Measurements from ENCODE around the gene CACNB4.

CACNB4 gene

DNA sequence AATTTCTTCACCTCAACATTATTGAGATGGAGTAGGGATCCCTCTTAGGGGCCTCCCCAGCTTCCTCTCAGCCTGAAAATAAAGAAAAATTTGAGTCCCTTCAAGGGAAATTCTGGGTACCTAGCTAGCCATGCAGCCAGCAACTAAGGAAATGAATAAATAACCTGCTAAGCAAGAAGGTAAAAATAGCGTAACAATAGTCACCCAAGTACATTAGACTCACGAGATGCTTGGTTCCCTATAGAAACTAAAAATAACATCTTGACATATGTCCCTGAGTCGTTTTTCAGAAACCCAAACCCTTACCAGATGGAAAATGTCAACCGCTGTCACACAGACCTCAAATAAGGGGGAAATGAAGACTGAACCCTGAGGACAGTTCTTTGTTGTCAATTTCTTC lies 51.9 kb downstream of the CACNB4 start:
- CTCF ChIA-PET: interaction anchor here (0.6 kb wide), 1 partner anchor 116 kb away, joined by 9 read pairs; no protein-coding TSS in a partner anchor

DNA sequence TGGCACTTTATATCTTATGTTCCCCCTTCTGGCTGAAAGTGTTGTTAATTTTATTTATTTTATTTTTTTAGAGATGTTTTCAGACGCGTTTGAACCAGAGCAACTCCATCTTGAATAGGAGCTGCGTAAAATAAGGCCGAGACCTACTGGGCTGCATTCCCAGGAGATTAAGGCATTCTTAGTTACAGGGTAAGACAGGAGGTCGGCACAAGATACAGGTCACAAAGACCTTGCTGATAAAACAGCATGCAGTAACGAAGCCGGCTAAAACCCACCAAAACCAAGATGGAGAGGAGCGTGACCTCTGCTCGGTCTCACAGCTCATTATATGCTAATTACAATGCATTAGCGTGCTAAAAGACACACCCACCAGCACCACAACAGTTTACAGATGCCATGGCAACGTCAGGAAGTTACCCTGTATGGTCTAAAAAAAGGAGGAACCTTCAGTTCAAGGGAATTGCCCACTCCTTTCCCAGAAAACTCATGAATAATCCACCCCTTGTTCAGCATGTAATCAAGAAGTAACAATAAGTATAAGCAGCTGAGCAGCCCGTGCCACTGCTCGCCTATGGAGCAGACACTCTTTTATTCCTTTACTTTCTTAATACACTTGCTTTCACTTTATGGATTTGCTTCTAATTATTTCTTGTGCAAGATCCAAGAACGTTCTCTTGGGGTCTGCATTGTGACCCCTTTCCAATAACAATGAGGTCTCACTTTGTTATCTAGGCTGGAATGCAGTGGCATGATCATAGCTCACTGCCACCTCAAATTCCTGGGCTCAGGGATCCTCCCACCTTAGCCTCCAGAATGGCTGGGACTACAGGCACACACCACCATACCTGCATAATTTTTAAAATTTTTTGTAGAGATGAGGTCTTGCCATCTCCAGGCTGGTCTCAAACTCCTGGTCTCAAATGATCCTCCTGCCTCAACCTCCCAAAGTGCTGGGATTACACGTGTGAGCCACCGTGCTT lies 55.9 kb downstream of the CACNB4 start:
- DNase-seq (ENCODE audit: extremely low spot score): no peak
- POLR2A ChIA-PET: no interaction called here
- CTCF ChIA-PET: no interaction called here
- TF ChIP-seq FOXM1 (IDR thresholded peaks at IDR 0.05; ENCODE audit: borderline replicate concordance) (no peak), CTBP1 (IDR thresholded peaks at IDR 0.05; ENCODE audit: borderline replicate concordance) (no peak), FOXK2 (IDR thresholded peaks at IDR 0.05) (no peak), L3MBTL2 (conservative IDR thresholded peaks at IDR 0.05) (no peak), BHLHE40 (IDR thresholded peaks at IDR 0.05; ENCODE audit: borderline replicate concordance) (no peak), HDGF (IDR thresholded peaks at IDR 0.05; ENCODE audit: borderline replicate concordance) (no peak), FOXA1 (IDR thresholded peaks at IDR 0.05) (no peak)

More for the DNA sequence above, 51.9 kb downstream of the CACNB4 start:
- TF ChIP-seq SP1 (IDR thresholded peaks at IDR 0.05): no peak
- POLR2A ChIA-PET: no interaction called here
- DNase-seq (ENCODE audit: extremely low spot score): no peak

DNA sequence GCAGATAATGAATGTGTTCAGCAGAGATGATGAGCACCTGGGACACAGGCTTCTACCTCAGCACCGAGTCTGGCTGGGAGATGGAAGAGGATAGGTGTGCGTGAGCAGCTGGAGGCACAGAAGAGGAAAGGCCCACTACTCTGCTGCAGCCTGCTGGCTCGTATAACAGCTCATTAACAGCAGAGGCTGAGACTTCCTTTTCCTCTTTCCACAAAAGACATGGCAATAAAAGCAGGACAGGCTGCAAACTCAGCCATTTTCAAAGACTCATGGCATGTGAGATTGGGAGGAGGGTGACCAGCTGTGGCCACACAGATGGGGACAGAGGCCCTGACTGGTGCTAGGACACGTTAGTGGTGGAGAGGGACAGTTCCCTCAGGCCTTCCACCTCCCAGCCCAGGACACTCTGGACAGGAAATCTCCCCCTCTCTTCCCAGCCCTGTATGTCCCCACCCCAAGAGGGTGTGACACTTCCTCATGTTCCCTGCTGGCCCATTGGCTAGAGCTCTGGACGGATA lies 60.3 kb downstream of the CACNB4 start:
- no peak for TF ChIP-seq HDGF (IDR thresholded peaks at IDR 0.05; ENCODE audit: borderline replicate concordance)
- no peak for TF ChIP-seq CTBP1 (IDR thresholded peaks at IDR 0.05; ENCODE audit: borderline replicate concordance)
- TF ChIP-seq NFRKB (IDR thresholded peaks at IDR 0.05): no peak
- no peak for TF ChIP-seq LEF1 (IDR thresholded peaks at IDR 0.05; ENCODE audit: borderline replicate concordance)
- no peak for TF ChIP-seq ELF4 (IDR thresholded peaks at IDR 0.05)
- no peak for TF ChIP-seq FOXM1 (IDR thresholded peaks at IDR 0.05; ENCODE audit: borderline replicate concordance)
- no peak for TF ChIP-seq TARDBP (IDR thresholded peaks at IDR 0.05)
- no peak for TF ChIP-seq L3MBTL2 (conservative IDR thresholded peaks at IDR 0.05)
- TF ChIP-seq ZNF384 (IDR thresholded peaks at IDR 0.05): no peak
- no peak for TF ChIP-seq SP1 (IDR thresholded peaks at IDR 0.05)
- no peak for TF ChIP-seq ARNT (IDR thresholded peaks at IDR 0.05)
- no peak for TF ChIP-seq FOXK2 (IDR thresholded peaks at IDR 0.05)
- ChIA-PET CTCF (interaction anchor here (1.2 to 3.5 kb wide), 3 partner anchors 10 to 133 kb away, joined by 5 to 21 read pairs (median 6); no protein-coding TSS in a partner anchor), POLR2A (interaction anchor here (1.2 kb wide), 1 partner anchor 137 kb away, joined by 5 read pairs; the partner anchor contains the start of gene STAM2)
- DNase-seq (ENCODE audit: extremely low spot score): no peak

DNA sequence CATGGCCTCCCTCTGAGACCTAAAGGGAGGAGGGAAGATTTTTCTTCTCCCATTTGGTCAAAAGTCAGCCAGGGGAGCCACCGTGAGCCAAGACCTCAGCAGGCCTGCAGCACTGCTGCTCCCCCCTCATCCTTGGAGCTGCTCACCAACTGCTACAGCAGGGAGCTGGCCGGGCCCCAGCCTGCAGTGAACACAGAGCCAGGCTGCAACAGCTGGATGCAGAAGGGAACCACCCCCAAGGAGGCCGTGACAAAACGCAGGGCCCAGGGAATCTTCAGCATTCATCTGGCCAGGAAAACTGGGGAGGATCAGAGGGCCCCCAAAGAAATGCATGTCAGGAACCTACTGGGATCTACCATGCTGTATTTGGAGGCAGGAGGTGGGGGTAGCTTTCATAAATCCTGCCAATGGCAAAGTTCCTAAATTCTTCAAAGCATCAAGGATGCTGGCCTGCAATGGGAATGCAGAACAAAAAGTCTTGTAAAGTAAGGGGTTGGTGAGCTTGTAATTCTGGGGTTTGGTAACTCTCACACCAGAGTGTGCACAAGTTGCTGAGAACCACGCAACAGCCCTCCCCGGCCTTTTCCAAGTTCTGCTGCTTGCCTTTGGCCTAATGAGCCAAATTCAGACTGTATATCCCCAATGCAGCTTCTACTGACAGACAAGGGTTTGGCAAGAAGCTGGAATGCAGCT lies 61.0 kb downstream of the CACNB4 start:
- ChIA-PET CTCF (interaction anchor here (1.2 to 3.5 kb wide), 3 partner anchors 10 to 134 kb away, joined by 6 to 21 read pairs (median 9); no protein-coding TSS in a partner anchor), POLR2A (interaction anchor here (1.2 kb wide), 1 partner anchor 138 kb away, joined by 5 read pairs; the partner anchor contains the start of gene STAM2)
- no peak for DNase-seq (ENCODE audit: extremely low spot score)
- TF ChIP-seq, protein P1, sequence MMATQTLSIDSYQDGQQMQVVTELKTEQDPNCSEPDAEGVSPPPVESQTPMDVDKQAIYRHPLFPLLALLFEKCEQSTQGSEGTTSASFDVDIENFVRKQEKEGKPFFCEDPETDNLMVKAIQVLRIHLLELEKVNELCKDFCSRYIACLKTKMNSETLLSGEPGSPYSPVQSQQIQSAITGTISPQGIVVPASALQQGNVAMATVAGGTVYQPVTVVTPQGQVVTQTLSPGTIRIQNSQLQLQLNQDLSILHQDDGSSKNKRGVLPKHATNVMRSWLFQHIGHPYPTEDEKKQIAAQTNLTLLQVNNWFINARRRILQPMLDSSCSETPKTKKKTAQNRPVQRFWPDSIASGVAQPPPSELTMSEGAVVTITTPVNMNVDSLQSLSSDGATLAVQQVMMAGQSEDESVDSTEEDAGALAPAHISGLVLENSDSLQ (IDR thresholded peaks at IDR 0.05): no peak
- TF ChIP-seq LEF1 (IDR thresholded peaks at IDR 0.05; ENCODE audit: borderline replicate concordance) (no peak), NFRKB (IDR thresholded peaks at IDR 0.05) (no peak), L3MBTL2 (conservative IDR thresholded peaks at IDR 0.05) (no peak), FOXM1 (IDR thresholded peaks at IDR 0.05; ENCODE audit: borderline replicate concordance) (no peak), FOXK2 (IDR thresholded peaks at IDR 0.05) (no peak), ELF4 (IDR thresholded peaks at IDR 0.05) (no peak), HDGF (IDR thresholded peaks at IDR 0.05; ENCODE audit: borderline replicate concordance) (no peak), SUZ12 (IDR thresholded peaks at IDR 0.05) (no peak)

DNA sequence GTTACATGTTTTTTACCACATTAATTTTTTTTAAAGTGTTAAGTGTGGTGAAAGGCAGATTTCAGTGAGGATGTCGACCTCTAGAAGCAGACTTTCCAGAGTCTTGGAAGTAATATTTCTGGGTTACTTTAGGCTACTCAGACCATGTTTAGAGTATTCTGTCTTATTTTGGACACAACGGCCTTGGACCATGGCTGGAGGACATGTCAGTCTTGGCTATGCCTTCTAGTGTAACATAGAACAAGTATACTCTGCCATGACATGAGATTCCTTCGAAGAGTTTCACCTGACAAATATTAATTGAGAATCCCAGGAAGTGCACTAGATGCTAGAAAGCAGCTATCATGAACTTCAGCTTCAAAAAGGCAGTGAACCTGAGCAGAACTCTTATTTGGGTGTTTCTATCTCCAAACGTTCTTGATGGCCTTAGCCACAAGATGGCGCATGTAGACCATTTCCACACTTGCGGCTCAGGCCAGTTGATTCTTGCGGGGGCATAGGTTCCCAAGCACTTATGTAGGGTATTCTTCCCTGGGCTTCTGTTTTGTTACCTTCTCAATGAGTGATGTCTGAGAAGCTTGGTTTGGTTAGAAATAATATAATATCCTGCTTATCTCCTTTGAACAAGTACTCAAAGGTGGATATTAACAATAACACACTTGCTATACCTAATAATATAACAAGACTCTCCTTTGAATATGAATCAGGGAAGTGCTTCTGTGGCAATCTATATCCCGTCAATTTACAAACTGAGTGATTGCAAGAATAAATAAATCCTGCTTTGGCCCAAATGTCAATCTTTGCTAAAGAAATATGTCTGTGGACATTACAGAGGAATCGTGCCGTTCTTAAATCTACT lies 62.0 kb downstream of the CACNB4 start:
- ChIA-PET POLR2A (interaction anchor here (0.5 kb wide), 1 partner anchor 410 kb away, joined by 4 read pairs; no protein-coding TSS in a partner anchor), CTCF (interaction anchor here (0.5 to 2.0 kb wide), 4 partner anchors 11 to 701 kb away, joined by 3 to 9 read pairs (median 4); no protein-coding TSS in a partner anchor)
- peak; percentile 76 for DNase-seq (ENCODE audit: extremely low spot score)
- TF ChIP-seq ELF4 (IDR thresholded peaks at IDR 0.05) (no peak), LEF1 (IDR thresholded peaks at IDR 0.05; ENCODE audit: borderline replicate concordance) (no peak), HDGF (IDR thresholded peaks at IDR 0.05; ENCODE audit: borderline replicate concordance) (no peak), TARDBP (IDR thresholded peaks at IDR 0.05) (no peak), SP1 (IDR thresholded peaks at IDR 0.05) (no peak), ZNF384 (IDR thresholded peaks at IDR 0.05) (no peak)

DNA sequence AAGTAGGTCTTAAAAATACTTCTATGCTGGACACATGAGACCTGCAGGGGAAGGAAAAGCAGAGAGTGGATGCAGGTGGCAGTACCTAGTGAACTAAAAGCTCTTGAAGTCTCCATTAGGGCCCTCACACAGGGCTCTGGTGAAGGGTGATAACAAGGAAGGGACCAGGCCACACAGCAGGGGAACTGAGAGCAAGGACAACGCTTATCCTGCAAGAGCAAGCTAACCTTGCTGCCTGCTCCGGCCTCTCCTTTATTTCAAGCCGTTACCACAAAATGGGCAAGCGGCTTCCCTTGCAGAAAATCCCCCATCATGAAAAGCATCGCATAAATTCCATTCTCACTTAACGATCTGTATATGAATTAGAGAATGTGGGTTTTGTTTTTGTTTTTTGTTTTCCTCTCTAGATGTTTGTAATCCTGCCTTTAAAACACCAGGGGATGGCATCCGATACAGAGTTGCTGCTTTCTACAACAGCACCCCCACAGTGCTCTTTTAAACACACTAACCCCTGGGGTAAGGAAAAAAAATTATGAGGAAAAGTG lies 64.5 kb downstream of the CACNB4 start:
- ChIA-PET POLR2A (no interaction called here), CTCF (no interaction called here)
- TF ChIP-seq ARNT (IDR thresholded peaks at IDR 0.05) (no peak), HDGF (IDR thresholded peaks at IDR 0.05; ENCODE audit: borderline replicate concordance) (no peak), CTBP1 (IDR thresholded peaks at IDR 0.05; ENCODE audit: borderline replicate concordance) (no peak), LEF1 (IDR thresholded peaks at IDR 0.05; ENCODE audit: borderline replicate concordance) (no peak), FOXA1 (IDR thresholded peaks at IDR 0.05) (no peak), FOXK2 (IDR thresholded peaks at IDR 0.05) (no peak), L3MBTL2 (conservative IDR thresholded peaks at IDR 0.05) (no peak), ZNF384 (IDR thresholded peaks at IDR 0.05) (no peak), FOXM1 (IDR thresholded peaks at IDR 0.05; ENCODE audit: borderline replicate concordance) (no peak), SP1 (IDR thresholded peaks at IDR 0.05) (no peak), TARDBP (IDR thresholded peaks at IDR 0.05) (no peak), SUZ12 (IDR thresholded peaks at IDR 0.05) (no peak)
- DNase-seq (ENCODE audit: extremely low spot score): no peak

All from HEK293T (cell line).